Activated CD8-positive, alpha-beta T cell treated with anti-CD3 and anti-CD28 coated beads, Interleukin-2, amount 10 ng/mL, durations not matched to agents 7 days and 5 days (primary cell): Measurements from ENCODE around the gene EPN2. TPM values are rescaled to one million over a fixed set of nuclear protein-coding genes. Genes with fewer than 3 reads are reported as not detected.
"Not testable (repeated sequence)": the region's sequence is repeated elsewhere in the genome, so short reads cannot be mapped to it uniquely, and the experiment has no call there.

Experiments used
- ATAC-seq: fragments of 150-1000 bp; cut with Tn5 transposase; one replicate; pipeline ENCODE4 v1.10.0; 2021; ENCODE audit warnings: moderate library complexity
- CTCF ChIA-PET: fragments of 350-600 bp; sonication (Branson Sonifier 250); formaldehyde crosslinking; loops from one replicate; lab custom pipeline; 2021; ENCODE audit warnings: antibody characterized with exemption; lab: Charles Lee
- POLR2A ChIA-PET: fragments of 350-600 bp; sonication (Branson Sonifier 250); formaldehyde crosslinking; loops from one replicate; lab custom pipeline; 2021; ENCODE audit warnings: antibody characterized with exemption; lab: Charles Lee
- DNase-seq: peaks from one replicate; pipeline ENCODE4 v3.0.0-alpha.2; 2020
- H3K27ac Mint-ChIP-seq: one replicate; pipeline ENCODE4 v1.8.0; 2021; ENCODE audit warnings: mild to moderate bottlenecking, mixed read lengths
- H3K27me3 Mint-ChIP-seq: one replicate; pipeline ENCODE4 v1.8.0; 2021; ENCODE audit warnings: low read depth, mixed read lengths
- H3K36me3 Mint-ChIP-seq: one replicate; pipeline ENCODE4 v1.8.0; 2021; ENCODE audit warnings: low read depth, mixed read lengths
- H3K4me1 Mint-ChIP-seq: one replicate; pipeline ENCODE4 v1.8.0; 2021; ENCODE audit warnings: low read depth, mixed read lengths
- H3K4me3 Mint-ChIP-seq: one replicate; pipeline ENCODE4 v1.8.0; 2021; ENCODE audit warnings: mild to moderate bottlenecking, mixed read lengths
- H3K9me3 Mint-ChIP-seq: one replicate; pipeline ENCODE4 v1.8.0; 2022; ENCODE audit warnings: mixed read lengths; ENCODE audit not compliant: insufficient read depth
- total RNA-seq, 2 experiments: library from RNA; stranded (reverse); gene quantifications; one replicate each; pipeline ENCODE4 v1.2.3, GENCODE V29; 2021

Gene EPN2
- total RNA-seq, 2 experiments from 2014 or later = 2.8 to 3.1 TPM

DNA sequence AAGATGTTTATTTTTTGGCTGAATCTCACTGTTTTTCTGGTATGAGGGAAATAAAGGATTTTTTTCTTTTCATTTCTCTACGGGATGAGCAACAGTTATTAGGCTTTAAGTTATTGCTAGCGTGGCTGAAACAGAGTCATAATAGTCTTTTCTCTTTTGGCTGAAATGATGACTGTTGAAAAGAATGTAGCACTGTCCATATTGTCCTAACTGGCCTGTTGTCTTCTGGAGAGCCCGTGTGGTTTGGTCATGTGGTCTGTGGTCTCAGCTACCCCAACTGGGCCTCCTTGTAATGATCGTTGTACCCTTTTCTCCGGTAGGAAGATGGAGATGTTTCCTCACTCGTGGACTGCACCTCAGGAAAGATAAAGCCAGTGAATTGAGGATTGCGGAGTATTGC, 36.6 kb downstream of the EPN2 start:
- no peaks in the 10 kb centered on the region for H3K4me1 Mint-ChIP-seq
- ATAC-seq (no peak), DNase-seq (no peak)
- no peak overlapping the region for H3K4me3 Mint-ChIP-seq
- ChIA-PET POLR2A (no interaction called here), CTCF (no interaction called here)
- peaks cover 33% of the 10 kb centered on the region for H3K27me3 Mint-ChIP-seq
- H3K36me3 Mint-ChIP-seq = no peaks in the 10 kb centered on the region
- no peaks in the 10 kb centered on the region for H3K9me3 Mint-ChIP-seq
- H3K27ac Mint-ChIP-seq = no peak overlapping the region

DNA sequence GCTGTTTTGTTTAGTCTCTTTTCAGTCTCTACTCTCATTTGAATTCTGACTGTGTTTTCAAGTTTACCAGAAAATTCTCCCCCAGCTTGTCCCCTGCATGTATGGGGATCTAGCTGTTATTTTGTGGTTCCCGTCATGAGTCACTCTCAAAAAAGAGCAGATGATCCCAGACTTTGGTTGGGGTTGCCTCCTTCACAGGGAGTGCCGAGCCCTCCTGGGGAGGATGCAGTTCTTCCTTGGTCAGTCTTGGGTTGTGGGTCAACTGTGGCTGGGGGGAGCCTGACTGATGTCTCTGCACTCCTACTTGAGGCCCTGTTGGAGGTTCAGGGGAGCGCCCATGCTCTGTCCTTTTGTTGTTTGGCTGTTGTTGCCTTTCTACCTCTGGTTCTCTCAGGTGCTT, 37.7 kb downstream of the EPN2 start:
- H3K27me3 Mint-ChIP-seq = peaks cover 26% of the 10 kb centered on the region
- POLR2A ChIA-PET = no interaction called here

DNA sequence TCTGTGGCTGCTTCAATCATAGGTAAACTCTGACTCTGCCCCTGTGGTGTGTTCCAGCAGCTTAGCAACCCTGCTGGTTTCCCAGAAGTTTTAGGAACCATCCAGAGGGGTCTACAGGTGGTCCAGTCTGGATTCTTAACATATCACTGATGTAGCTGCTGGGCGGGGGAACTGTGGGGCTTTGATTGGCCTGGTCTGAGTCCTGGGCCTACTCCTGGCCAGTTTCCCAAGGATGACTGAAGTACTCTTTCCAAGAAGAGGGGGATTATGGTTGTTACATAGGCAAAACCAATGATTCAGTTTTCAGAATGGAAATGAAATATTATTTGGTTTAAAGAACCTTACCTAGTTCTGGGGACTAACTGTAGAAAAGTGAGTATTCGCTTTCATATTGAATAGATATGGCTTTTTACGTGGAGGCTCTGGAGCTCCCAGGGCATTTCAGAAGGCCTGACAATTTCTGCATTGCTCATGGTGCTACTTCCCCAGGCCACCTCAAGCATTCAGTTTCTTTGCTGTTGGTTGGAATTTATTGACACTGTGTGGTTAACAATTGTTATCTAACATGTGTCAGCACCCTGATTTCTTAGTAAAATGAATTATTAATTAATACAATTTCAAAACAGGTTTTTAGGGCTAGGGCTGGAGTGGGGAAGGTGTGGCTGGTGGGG, 38.4 kb downstream of the EPN2 start:
- CTCF ChIA-PET = no interaction called here
- H3K27ac Mint-ChIP-seq = no peak overlapping the region
- H3K36me3 Mint-ChIP-seq = no peaks in the 10 kb centered on the region
- H3K4me1 Mint-ChIP-seq = no peaks in the 10 kb centered on the region
- H3K27me3 Mint-ChIP-seq = peaks cover 23% of the 10 kb centered on the region
- H3K9me3 Mint-ChIP-seq = no peaks in the 10 kb centered on the region
- POLR2A ChIA-PET = no interaction called here
- ATAC-seq (no peak), DNase-seq (no peak)
- H3K4me3 Mint-ChIP-seq = no peak overlapping the region

More for the DNA sequence above, 37.7 kb downstream of the EPN2 start:
- Mint-ChIP-seq H3K36me3 (no peaks in the 10 kb centered on the region), H3K4me1 (no peaks in the 10 kb centered on the region), H3K27ac (no peak overlapping the region), H3K9me3 (no peaks in the 10 kb centered on the region), H3K4me3 (no peak overlapping the region)
- DNase-seq (no peak), ATAC-seq (no peak)
- CTCF ChIA-PET = no interaction called here

DNA sequence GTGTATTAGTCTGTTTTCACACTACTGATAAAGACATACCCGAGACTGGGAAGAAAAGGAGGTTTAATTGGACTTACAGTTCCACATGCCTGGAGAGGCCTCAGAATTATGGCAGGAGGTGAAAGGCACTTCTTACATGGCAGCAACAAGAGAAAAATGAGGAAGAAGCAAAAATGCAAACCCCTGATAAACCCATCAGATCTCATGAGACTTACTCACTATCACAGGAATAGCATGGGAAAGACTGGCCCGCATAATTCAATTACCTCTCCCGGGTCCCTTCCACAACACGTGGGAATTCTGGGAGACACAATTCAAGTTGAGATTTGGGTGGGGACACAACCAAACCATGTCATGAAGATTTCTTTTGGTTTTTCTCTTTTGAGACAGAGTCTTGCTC, 41.1 kb downstream of the EPN2 start:
- H3K27me3 Mint-ChIP-seq, CTCF ChIA-PET, H3K9me3 Mint-ChIP-seq, DNase-seq, H3K4me3 Mint-ChIP-seq, ATAC-seq, H3K27ac Mint-ChIP-seq, H3K4me1 Mint-ChIP-seq, H3K36me3 Mint-ChIP-seq: not testable (repeated sequence)
- POLR2A ChIA-PET = interaction anchor here (0.6 kb wide), 1 partner anchor 318 kb away, joined by 5 read pairs; no protein-coding TSS in a partner anchor

DNA sequence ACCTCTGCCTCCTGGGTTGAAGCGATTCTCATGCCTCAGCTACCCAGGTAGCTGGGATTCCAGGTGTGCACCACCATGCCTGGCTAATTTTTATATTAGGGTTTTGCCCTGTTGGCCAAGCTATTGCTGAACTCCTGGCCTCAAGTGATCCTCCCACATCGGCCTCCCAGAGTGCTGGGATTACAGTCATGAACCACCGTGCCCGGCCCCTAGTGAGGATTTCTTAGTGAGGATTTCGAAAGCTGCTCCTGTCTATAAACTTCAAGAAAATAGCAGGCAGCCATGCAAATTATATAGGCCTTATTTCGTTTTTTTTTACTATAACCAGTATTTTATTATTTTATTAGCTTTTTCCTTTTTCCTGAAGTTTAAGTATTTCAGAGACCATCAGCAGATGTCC, 41.6 kb downstream of the EPN2 start:
- no peak for ATAC-seq
- H3K9me3 Mint-ChIP-seq = no peaks in the 10 kb centered on the region
- peaks cover under 1% of the 10 kb centered on the region for H3K4me1 Mint-ChIP-seq
- no peak overlapping the region for H3K27ac Mint-ChIP-seq
- H3K27me3 Mint-ChIP-seq = peaks cover 5% of the 10 kb centered on the region
- no peaks in the 10 kb centered on the region for H3K36me3 Mint-ChIP-seq
- POLR2A ChIA-PET = interaction anchor here (0.6 kb wide), 1 partner anchor 318 kb away, joined by 5 read pairs; no protein-coding TSS in a partner anchor
- CTCF ChIA-PET = no interaction called here
- DNase-seq = no peak
- H3K4me3 Mint-ChIP-seq = no peak overlapping the region

DNA sequence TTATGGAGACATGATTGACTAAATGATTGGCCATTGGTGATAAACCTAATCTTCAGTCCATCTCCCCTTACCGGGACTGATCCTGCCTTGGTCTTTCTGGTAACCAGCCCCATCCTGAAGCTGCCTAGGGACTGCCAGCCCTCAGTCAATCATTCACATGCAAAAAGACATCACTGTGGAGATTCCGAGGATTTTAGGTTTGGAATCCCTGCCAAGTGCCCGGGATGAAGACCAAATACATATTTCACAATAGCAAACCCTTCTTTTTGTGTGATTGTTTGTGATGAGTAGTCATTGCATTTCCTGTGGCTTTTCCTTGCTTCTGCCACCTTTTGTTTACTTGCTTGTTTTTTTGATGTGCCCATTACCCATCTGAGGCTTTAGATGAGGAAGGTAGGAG, 44.0 kb downstream of the EPN2 start:
- Mint-ChIP-seq H3K4me3 (no peak overlapping the region), H3K36me3 (no peaks in the 10 kb centered on the region), H3K27me3 (no peaks in the 10 kb centered on the region), H3K4me1 (peaks cover 15% of the 10 kb centered on the region), H3K27ac (no peak overlapping the region), H3K9me3 (no peaks in the 10 kb centered on the region)
- ChIA-PET CTCF (no interaction called here), POLR2A (no interaction called here)
- ATAC-seq (no peak), DNase-seq (no peak)

DNA sequence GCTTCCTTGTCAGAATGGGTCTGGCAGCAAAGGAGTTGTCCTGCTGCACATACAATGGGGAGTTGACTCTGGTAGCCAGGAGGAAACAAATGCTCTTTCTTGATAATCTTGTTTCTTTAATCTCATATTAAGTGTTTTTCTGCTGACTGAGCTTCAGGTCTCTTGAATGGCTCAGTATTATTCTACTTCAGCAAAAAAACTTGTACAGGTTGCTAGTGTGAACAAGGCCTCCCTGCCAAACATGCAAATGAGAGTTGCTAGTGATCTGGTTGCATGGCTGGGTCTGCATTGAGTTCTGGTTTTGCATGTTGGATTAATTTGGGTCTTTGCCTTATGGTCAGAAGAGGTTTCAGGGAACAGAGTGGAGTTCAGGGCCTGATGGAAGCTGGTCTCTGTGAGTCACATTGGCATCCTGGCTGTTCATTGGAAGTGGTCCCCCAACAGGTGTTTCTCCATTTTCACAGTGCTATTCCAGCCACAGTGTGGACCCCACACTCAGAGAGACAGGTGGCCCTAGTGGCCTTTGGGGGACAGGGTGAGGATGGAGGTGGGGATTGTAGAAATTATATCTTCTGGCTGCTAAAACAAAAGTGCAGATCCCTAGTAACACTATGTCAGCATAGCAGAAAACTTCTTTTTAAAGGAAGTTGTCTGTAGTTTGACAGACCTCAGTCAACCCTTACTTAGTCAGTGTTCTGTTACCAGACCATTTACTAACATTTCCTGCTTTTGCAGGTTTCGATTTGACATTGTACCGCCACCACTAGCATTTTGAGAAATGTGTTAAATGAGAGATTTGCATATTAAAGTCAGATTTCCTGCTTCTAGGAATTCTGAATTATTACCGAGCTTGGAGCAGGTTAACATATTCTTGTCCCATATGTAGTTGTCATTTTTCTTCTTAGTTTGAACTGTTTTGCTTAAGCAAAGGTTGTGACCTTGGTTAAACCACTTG, 47.1 kb downstream of the EPN2 start:
- DNase-seq (no peak), ATAC-seq (no peak)
- Mint-ChIP-seq H3K9me3 (no peaks in the 10 kb centered on the region), H3K4me1 (peaks cover 15% of the 10 kb centered on the region), H3K4me3 (no peak overlapping the region), H3K27ac (peak overlapping the region; percentile 69), H3K27me3 (peaks cover 3% of the 10 kb centered on the region), H3K36me3 (no peaks in the 10 kb centered on the region)
- ChIA-PET CTCF (interaction anchor here (0.8 to 0.9 kb wide), 2 partner anchors 22 kb away, joined by 3 to 4 read pairs; no protein-coding TSS in a partner anchor), POLR2A (interaction anchor here (0.7 kb wide), 2 partner anchors 22 to 431 kb away, joined by 3 read pairs; no protein-coding TSS in a partner anchor)

DNA sequence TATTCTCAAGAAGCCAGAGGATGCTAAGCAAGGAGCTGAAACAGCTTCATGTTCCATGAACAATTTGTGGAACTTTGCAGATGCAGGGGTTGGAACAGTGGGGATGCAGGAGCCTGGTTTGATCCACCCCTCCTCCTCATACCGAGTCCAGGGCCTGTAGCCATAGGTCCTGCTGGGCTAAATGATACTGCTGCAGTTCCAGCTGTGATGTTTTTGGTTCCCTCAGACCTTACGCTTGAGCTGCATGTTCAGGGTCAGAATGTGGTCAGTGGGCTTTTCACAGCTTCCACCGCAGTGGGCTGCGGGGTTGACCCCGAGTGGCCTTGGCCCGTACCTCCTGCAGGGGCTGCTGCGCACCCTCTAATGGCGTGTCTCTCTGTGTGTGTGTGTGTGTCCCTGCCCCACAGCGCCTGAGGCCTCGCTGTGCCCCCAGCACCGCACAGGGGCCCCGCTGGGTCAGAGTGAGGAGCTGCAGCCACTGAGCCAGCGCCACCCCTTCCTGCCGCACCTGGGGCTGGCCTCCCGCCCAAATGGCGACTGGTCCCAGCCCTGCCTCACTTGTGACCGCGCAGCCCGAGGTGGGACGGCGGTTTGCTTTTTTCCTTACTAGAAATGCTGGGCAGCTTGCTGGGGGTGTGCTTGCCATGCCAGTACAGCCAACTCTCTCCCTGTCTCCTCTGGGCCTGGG, 48.2 kb downstream of the EPN2 start:
- Mint-ChIP-seq H3K36me3 (no peaks in the 10 kb centered on the region), H3K27ac (no peak overlapping the region), H3K4me3 (no peak overlapping the region), H3K4me1 (peaks cover 20% of the 10 kb centered on the region), H3K27me3 (peaks cover 5% of the 10 kb centered on the region), H3K9me3 (no peaks in the 10 kb centered on the region)
- DNase-seq = no peak
- no peak for ATAC-seq
- ChIA-PET CTCF (interaction anchor here (0.8 to 1.2 kb wide), 3 partner anchors 21 to 77 kb away, joined by 3 read pairs; partner anchors contain the start of gene B9D1), POLR2A (interaction anchor here (0.7 kb wide), 2 partner anchors 21 to 432 kb away, joined by 3 read pairs; no protein-coding TSS in a partner anchor)

DNA sequence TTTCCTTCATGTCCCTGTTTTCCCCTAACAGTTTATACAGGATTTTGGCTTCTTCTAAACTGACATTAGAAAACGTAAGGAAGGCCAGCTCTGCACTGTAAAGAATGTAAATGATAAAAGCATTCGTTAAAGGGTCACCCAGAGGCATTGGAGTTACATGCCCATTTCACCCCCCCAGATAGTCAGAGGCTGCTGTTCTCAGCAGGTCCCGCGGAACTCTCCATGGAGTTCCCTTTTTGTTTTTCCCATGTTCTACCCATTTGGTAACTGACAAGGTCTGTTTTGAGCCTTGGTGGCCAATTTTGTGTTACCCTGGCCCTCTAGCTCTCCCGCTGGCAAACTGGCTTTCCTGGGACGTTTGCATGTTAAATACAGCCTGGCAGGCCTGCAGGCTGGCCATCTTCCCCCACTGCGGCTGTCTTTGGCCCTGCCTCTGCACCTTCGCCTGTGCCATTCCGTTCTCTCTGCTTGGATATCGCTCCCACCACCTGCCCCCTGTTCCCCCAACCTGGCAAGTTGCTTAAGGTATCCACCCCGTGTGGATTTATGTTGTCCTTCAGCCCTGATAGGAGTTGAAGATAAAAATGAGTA, 49.7 kb downstream of the EPN2 start:
- peaks cover 10% of the 10 kb centered on the region for H3K27me3 Mint-ChIP-seq
- POLR2A ChIA-PET = no interaction called here
- CTCF ChIA-PET = no interaction called here
- no peak overlapping the region for H3K4me3 Mint-ChIP-seq
- ATAC-seq = no peak
- no peak overlapping the region for H3K27ac Mint-ChIP-seq
- DNase-seq = no peak
- no peaks in the 10 kb centered on the region for H3K36me3 Mint-ChIP-seq
- H3K9me3 Mint-ChIP-seq = no peaks in the 10 kb centered on the region
- H3K4me1 Mint-ChIP-seq = peaks cover 22% of the 10 kb centered on the region

DNA sequence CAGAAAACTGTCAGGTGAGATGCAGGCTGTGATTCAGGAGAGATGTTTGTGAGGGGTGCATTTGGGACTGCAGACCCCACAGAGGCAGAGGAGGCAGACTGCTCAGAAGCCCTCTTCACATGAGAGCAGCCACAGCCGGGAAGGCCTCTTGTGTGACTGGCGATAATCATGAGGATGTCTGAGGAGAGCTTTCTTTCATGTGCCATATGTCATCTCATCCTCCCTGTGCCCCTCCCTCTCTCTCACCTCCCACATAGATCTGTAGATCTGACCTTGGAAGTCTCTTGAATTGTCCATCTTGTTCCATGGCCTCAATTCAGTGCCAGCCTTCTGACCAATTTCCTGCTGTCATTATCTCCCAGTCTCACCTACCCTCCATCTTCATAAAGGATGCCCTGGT, 50.5 kb downstream of the EPN2 start:
- Mint-ChIP-seq H3K36me3 (no peaks in the 10 kb centered on the region), H3K27ac (no peak overlapping the region), H3K4me1 (peaks cover 22% of the 10 kb centered on the region), H3K9me3 (no peaks in the 10 kb centered on the region), H3K27me3 (peaks cover 10% of the 10 kb centered on the region), H3K4me3 (no peak overlapping the region)
- ChIA-PET CTCF (no interaction called here), POLR2A (no interaction called here)
- ATAC-seq = no peak
- no peak for DNase-seq

DNA sequence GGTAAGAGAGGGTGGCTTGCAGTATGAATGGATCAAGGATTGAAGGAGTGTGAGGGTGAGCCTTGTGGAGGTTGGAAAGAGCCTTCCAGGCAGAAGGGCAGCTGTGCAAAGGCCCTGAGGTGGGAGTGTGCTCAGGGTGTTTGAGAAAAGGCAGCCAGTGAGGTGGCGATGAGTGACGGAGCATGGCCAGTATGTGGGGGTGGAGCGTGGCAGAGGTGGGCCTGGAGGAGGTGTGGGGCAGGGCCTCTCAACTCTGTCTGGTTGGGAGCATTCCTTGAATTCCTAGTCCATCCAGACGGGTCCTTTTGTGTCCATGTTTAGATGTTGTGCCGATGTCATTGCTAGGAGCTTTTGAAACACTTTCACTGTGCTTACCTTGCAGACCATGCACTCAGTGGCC, 51.3 kb downstream of the EPN2 start:
- Mint-ChIP-seq H3K36me3 (no peaks in the 10 kb centered on the region), H3K27me3 (peaks cover 10% of the 10 kb centered on the region), H3K4me3 (no peak overlapping the region), H3K9me3 (no peaks in the 10 kb centered on the region), H3K27ac (no peak overlapping the region), H3K4me1 (peaks cover 22% of the 10 kb centered on the region)
- POLR2A ChIA-PET = no interaction called here
- CTCF ChIA-PET = no interaction called here
- DNase-seq (no peak), ATAC-seq (no peak)
